GM19372 (cell line): ENCODE data around the gene MYO7B.

Experiments
- ATAC-seq: cut with Tn5 transposase; IDR thresholded peaks from one replicate; pipeline ENCODE4 v1.9.1; 2021; ENCODE audit warnings: mild to moderate bottlenecking, low read depth, moderate library complexity; ENCODE audit not compliant: unreplicated experiment

MYO7B gene

DNA sequence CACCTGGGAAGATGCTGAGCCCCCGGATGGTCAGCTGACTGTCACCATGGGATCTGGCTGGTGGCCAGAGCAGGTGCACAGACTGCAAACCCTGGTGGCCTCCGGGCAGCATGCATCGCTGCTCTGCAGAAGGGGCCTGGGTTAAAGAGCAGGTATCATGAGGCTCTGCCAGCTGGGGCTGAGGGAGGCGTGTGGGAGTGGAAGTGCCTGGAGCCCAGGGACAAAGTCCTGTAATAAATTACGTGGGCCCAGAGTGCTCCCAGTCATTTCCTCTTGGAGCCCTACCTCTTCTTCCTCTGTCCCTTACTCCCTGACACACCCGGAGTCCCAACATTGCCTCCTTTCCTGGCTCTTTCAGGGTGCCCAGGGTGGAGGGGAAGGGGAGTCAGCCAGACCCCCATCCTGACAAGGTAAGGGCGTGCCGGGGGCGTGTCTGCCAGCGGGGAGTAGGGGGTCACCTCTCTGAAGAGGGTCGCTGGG, at the start of gene MYO7B:
TSS of gene MYO7B (plus strand) at position 262 of the 480 bp plus-strand sequence. CDS start 24,040 bp downstream, outside the sequence.
- ATAC-seq: no peak

DNA sequence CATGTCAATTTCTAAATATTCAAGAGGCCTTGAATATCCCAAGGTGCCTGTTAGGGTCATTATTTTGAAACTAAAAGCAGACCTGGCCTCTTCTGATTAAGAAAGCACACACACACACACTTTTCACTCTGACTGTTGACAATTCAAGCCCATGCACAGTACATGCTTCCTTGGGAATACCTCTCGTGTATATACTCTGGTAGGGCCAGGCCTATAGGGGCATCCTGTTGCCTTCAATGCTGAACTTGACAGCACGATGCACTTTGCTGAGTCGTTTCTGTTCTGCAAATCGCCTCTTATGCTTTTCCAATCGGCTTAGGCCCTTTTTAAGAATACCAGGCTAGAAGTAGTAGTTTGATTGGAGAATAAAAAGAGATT, 49.8 kb upstream of the MYO7B start:
- no peak for ATAC-seq

DNA sequence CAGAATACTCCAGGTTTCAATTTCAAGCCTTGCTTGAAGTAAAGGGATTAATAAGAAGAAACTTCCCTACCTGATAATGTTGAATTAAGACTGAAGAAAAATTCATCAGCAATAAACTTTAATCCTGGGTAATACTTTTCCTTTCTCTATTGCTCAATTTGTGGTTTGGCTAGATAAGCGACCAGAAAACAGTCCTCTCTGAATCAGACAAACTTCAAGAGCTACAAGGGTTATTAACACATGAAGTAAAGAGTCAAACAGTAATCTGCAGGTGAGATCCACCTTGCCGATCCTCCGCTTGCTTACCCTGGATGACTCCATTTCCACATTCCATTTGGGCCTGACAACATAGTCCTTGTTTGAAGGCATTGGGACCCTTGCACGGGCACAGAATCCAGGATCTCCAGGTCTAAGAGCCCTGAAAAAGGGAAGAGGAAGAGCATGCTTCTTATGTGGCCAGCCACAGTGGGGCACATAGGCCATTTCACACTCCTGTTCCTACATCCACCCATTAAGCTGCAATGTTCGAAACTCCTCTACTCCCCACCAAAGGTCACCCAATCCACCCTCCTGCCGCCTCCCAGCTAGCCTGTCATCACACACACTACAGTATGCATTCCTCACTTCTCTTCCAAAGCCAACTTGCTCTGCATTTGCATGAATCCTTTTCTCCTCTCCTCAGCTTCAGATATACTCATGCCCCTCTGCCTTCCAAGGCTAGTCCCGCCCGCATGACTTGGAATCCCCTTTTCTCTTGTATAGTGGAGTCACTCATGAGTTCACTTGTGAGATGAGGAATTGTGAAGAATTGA, 49.0 kb upstream of the MYO7B start:
- no peak for ATAC-seq

- ATAC-seq: no peak
Observed at GRCh38 chr2:127490283-127490682, 45.2 kb upstream of the MYO7B start.

DNA sequence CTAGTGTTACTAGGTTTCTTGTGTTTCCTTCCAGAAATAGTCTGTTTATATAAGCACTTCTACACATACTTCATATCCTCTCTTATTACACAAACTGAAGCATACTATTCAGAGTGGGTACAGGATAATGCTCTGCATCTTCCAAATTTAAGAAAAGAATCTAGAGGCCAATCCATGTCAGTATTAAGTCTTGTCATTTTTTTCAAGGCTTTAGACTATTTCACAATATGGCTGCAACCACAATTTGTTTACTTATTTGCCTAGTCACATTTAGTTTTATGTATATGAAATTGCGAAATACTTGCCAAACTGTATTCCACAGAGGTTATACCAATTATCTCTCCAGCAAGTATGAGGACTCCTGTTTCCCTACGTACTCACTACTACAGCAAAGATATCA, 37.1 kb upstream of the MYO7B start:
- ATAC-seq: no peak

DNA sequence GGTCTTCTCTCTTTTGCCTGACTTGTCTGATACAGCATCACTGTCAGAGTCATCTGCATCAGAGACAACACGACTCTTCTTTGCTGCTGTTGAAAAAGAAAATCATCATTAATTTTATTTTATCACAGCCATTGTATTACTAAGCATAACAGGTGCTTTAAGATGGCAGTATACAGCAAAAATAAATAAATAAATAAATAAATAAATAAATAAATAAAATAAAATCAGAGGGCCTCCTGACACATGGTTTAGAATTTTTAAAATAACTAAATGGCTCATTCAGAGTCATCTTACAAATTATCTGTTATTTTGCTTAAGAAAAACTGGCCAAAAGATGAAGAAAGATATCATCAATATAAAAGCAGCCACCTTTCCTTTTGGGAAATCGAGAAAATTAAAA, 32.0 kb upstream of the MYO7B start:
- ATAC-seq: no peak

DNA sequence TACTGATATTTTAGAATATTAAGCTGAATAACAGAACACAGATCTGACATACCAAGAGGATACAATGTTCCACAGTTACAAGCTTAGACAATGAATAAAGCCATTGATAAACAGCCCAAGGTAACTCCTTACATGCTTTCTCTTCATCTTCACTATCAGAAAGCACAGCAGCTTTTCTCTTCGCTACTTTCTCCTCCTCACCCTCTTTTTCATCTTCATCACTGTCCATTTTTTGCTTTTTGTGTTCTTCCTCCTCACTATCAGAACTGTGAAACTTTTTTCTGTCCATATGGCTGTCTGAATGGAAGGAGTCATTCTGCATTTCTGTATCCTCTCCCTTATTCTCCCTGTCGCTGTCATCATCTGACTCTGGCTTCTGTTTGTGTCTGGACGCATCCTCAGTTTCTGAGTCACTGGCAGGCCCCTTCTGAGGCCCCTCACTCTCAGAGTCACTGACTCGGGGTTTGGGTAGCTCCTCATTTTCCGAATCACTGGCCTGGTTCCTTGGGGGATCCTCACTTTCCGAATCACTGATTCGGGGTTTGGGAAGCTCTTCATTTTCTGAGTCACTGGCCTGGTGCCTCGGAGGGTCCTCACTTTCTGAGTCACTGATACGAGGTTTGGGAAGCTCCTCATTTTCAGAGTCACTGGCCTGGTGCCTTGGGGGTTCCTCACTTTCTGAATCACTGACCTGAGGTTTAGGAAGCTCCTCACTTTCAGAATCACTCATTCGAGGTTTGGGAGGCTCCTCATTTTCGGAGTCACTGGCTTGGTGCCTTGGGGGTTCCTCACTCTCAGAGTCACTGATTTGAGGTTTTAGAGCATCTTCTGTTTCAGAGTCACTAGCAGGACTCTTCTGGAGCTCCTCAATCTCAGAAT, 30.7 kb upstream of the MYO7B start:
- ATAC-seq: no peak

DNA sequence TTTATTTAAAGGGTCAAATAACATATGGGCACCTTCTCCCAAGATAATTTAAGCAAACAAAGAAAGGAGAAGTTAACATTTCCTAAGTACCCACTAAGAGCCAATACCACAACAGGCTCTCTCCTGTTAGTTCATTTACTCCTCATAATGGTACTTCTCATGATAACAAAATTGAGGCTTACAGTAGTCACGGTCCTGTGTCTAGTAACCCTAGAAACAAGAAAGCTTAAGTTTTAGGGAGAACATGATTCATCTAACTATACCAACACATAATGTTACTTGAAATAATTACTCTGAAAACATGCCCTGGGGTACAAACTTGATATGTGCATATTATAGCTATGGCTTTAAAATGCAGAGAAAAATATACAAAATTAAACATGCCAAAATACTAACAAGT, 29.0 kb upstream of the MYO7B start:
- no peak for ATAC-seq

- ATAC-seq: no peak
Observed at GRCh38 chr2:127508023-127508630, 27.4 kb upstream of the MYO7B start.

DNA sequence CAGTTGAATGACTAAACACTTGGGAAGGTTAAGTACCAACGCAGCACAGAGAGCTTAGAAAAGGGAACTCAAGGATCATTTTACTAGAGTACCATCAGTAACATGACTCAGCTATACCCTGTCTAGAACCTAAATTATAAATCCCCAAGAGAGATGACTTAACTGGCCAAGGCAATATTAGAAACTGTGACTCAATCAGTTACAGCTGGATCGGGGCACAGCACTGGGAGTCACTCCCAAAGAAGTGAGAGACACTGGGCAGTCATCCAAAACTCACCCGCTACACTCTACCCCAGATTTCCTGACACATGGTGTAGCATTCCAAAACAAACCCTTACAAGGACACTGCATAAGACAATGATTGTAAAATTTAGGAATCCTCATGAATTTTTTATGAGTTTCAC, 26.9 kb upstream of the MYO7B start:
- ATAC-seq: no peak

DNA sequence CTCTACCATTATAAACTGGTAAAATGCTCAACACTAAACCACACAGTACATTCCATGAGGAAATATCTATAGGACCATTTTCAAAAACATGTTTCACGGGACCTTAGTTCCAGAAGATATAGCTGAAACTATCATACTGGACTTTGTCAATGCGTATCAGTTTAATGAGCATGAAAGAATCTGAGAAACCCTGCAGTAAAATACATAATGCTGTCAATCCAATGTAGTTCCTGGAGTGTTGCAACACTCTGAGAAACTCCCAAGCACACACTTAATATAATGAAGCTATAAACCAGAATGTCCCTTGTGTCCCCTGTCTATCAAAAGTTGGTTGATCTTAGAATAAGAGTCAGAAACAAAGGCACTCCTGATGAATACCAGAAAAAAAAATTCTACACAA, 25.4 kb upstream of the MYO7B start:
- no peak for ATAC-seq

DNA sequence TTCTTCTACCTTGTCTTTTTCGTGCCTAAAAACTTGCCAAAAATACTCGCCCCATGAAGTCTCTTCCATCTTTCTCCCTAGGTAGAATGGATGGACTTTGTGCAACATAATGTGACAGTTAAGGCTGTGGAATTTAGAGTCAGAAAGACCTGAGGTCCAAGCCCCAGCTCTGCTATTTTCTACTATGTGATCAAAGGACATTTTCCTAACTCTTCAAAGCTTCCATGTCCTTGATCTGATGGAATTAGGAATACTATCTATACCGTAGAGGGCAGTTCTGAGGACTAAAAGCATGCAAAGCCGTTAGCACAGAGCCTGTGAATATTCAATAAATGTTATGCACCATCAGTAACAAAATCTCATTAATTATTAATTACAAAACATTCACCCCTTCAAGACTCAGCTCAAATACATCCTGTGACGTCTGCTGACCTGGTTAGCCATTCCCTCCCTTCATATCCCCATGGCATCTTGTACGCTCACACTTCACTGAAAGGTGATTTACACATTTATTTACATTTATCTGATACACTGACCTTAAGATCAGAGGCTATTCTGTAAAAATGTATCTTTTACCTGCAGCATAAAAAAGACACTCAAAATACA, 24.3 kb upstream of the MYO7B start:
- no peak for ATAC-seq

DNA sequence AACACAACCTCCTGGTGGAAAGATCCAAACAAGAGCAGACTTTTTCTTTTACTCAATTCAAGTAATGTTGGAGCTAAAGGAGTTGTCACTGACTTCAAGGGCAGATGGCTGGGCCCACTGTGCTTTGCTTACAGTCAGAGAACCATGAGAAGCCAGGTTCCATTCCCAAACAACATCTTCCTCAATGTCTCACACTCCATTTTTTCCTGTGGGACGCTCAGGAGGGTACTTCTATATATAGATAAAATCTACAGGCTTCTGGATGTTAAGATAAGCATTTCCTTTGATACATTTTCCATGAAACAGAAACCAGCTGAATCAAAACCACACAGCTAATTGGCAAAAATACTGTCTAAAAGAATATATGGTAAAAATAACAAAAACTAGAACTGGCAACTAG, 23.6 kb upstream of the MYO7B start:
- no peak for ATAC-seq

DNA sequence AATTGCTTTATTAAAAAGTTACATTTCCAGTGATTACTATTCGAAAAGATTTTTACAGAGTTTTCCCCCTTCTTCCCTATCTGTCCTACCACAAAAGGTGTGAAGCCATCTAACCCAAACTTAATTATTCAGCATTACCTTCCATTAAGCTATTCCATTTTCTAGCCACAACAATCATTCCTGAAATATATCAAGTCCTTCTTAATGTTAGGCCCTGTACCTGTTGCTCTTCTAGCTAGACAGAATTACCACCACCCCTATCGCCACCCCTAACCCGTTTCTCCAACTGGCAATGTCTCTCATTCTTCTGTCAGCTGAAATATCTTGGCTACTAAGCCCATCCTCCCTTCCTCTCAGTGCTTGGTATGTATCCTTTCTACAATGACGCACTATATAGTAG, 23.1 kb upstream of the MYO7B start:
- ATAC-seq: no peak

DNA sequence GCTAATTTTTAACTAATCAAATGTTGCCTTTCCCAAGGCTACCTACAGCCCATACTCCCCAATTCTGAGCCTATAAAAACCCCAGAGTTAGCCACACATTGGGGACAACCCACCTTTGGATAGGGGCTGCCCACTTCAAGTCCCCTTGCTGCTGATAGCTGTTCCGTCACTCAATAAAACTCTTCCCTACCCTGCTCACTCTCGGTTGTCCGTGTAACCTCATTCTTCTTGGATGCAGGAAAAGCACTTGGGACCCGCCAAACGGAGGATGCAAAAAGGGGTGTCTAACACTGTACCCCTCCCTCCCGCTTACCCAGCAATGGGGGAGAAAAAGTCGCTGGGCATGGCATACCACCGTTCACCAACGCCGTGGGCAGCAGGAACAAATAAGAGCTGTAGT, 21.4 kb upstream of the MYO7B start:
- ATAC-seq: no peak

GRCh38 chr2:127514485-127514884, 21.0 kb upstream of the MYO7B start:
- ATAC-seq: no peak

DNA sequence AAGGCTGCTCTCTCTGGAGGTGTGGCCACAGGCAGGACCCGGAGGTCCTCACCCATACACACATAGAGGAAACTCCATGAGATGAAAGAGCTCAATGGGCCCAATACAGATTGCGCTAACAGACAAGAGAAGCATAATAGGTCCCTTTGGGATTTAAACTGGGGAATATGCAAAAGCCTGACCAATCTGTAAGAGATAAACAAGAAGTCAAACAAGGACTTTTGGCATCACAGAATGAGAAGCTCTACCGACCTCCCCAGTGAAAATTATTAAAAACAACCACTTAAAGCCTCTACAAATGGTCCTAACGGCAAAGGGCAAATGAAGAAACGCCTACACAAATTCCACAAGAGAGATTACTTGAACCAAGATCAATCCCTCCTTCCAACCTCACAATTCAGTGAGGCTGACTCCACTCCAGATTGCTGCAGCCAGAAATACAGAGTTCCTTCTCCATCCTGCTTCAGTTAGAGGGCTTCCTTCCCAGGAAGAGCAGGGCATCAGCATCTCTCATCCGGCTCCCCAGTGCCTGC, 20.0 kb upstream of the MYO7B start:
- ATAC-seq: no peak

GRCh38 chr2:127516041-127516762, 19.3 kb upstream of the MYO7B start:
- ATAC-seq: no peak

DNA sequence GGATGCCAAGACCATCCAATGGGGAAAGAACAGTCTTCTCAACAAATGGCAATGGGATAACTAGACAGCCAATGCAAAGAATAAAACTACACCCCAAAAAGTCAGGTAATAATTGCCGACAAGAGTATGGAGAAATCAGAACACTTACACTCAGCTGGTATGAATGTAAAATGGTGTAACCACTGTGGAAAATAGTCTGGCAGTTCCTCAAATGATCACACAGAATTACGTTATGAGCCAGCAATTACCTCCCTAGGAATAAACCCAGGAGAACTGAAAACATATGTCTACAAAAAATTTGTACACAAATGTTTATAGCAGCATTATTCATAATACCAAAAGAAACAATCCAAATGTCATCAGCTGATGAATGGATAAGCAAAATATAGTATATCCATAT, 18.0 kb upstream of the MYO7B start:
- no peak for ATAC-seq

GRCh38 chr2:127520424-127520823, 15.1 kb upstream of the MYO7B start:
- ATAC-seq: no peak
